Nucleus accumbens (tissue), 56 donors: ENCODE measurements around the gene ERN2.
A peak's percentile ranks its signal among the peaks of the same experiment; 100 is the strongest.
"Not testable (repeated sequence)": the region's sequence is repeated elsewhere in the genome, so short reads cannot be mapped to it uniquely, and the experiment has no call there.

Experiments used
- DNase-seq, 56 donors: peaks; one replicate each; lab custom pipeline; 2025; lab: John Stamatoyannopoulos, UW

Gene ERN2

DNA sequence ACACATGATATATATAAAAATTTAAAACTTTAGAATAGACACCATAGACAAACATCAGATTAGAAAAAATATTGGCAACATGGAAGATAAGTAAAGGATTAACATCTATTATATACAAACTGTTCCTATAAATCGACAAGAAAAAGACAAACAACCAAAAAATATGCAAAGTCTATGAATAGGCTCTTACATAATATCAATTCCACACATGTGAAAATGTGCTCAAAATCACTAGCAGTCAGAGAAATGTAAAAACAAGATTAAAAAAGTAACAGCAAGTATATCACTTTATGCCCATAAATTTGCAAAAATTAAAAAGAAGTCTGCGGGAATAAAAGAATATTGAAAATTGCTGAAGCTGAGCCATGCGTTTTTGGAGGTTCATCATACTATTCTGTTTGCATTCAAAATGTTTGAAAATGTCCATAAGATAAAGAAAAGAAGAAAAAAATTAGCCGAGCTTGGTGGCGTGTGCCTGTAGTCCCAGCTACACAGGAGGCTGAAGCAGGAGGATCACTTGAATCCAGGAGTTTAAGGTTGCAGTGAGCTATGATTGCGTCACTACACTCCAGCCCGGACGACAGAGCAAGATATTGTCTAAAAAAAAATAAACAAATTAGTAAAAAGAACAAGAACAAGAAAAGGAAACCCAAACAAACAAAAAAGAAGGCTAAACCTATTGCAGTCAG, 11.2 kb upstream of the ERN2 start:
- no peak for DNase-seq

- DNase-seq, result not testable (repeated sequence)
These were observed 9.7 kb upstream of the ERN2 start for GRCh38 chr16:23722613-23723240.

GRCh38 chr16:23716484-23716883, 3.5 kb upstream of the ERN2 start:
- DNase-seq, result no peak

GRCh38 chr16:23711785-23712184, 1.2 kb downstream of the ERN2 start:
- DNase-seq, result no peak

GRCh38 chr16:23710504-23710903, 2.5 kb downstream of the ERN2 start:
- no peak for DNase-seq

- DNase-seq, result no peak
These were observed 3.0 kb downstream of the ERN2 start for GRCh38 chr16:23710008-23710407.

DNA sequence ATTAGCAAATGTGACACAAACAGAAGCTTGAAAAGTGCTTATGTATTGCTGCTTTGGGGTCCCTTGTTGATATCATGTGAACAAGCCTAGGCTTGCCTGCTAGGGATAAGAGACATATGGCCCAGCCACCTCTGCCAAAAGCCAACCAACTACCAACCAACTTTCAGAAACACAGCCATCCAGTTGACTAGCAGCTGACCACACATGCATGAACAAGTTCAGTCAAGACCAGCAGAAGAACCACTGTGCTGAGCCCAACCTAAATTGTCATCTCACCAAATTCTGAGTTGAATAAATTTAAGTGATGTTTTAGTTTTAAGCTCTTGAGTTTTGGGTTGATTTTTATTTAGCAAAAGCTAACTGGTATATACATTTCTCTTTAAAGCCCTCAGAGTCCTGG, 3.5 kb downstream of the ERN2 start:
- no peak for DNase-seq

DNA sequence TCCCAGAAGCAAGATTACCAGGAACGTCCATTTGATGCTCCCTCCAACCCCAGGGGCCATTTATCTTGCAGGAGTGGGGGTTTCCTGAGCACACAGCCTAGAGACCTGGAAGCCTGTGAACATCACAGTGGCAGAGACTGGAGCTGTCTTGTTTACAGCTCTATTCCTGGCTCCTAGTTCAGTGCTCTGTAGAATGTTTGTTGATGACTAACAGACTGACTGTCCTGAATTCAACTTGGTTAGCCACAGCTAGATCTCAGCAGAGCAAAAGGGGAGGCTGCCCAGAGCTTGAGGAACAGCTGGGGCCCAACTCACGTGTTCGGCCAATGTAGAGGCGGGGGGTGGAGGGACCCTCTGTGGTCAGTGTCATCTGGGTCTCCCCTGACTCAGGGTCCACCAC, 6.6 kb downstream of the ERN2 start:
- DNase-seq, result no peak

DNA sequence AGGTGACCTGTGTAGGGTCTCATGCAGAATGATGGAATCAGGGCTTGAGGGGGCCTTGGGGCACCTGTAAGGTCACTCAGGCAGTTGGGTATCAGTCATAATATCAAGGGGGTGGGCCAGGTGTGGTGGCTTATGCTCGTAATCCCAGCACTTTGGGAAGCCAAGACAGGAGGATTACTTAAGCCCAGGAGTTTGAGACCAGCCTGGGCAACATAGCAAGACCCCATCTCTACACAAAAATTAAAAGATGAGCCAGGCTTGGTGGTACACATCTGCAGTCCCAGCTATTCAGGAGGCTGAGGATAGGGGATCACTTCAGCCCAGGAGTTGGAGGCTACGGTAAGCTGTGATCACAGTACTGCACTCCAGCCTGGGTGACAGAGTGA, 7.5 kb downstream of the ERN2 start:
- DNase-seq, result no peak

GRCh38 chr16:23704772-23705516, 8.1 kb downstream of the ERN2 start:
- DNase-seq, result no peak

GRCh38 chr16:23702951-23703350, 10.1 kb downstream of the ERN2 start:
- DNase-seq, result no peak

- no peak for DNase-seq
These were observed 12.0 kb downstream of the ERN2 start for GRCh38 chr16:23701045-23701444.

- no peak for DNase-seq
These were observed 12.5 kb downstream of the ERN2 start for GRCh38 chr16:23700509-23700908.

DNA sequence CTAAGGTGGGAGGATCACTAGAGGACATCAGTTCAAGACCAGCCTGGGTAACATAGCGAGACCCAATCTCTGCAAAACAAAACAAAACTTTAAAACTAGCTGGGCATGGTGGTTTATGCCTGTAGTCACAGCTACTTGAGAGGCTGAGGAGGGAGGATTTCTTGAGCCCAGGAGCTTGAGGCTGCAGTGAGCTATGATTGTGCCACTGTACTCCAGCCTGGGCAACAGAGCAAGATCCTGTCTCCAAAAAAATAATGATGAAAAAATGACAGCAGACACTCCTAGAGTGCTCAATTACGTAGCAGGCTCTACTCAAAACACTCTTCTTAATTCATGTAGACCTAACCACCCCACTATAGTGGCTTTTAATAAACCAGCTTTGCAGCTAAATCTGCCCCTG, 12.9 kb downstream of the ERN2 start:
- no peak for DNase-seq

GRCh38 chr16:23699100-23699499, 13.9 kb downstream of the ERN2 start:
- DNase-seq, result no peak

DNA sequence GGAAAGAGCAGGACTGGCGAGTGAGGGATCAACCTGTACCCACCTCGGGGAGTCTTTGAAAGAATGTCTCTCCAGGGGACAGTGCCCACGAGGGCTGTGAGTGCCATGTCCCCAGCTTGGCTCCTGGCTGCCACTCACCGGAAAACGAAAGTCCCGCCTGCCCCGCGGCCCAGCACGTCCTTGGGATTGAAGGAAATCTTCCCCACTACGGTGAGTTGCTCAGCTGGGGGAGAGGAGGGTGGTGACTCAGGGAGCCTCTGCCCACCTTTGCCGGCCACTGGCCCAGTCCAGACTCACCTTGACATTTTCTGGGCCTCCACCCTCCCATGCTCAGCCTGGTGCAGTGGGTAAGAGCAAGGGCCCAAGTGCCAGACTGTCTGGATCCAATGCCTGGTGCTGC, 17.3 kb downstream of the ERN2 start:
- no peak for DNase-seq

- DNase-seq, result peak in 1 of 56 donors; percentile 4
These were observed 18.2 kb downstream of the ERN2 start for GRCh38 chr16:23694644-23695373.

- no peak for DNase-seq
These were observed 18.8 kb downstream of the ERN2 start for GRCh38 chr16:23694265-23694643.

DNA sequence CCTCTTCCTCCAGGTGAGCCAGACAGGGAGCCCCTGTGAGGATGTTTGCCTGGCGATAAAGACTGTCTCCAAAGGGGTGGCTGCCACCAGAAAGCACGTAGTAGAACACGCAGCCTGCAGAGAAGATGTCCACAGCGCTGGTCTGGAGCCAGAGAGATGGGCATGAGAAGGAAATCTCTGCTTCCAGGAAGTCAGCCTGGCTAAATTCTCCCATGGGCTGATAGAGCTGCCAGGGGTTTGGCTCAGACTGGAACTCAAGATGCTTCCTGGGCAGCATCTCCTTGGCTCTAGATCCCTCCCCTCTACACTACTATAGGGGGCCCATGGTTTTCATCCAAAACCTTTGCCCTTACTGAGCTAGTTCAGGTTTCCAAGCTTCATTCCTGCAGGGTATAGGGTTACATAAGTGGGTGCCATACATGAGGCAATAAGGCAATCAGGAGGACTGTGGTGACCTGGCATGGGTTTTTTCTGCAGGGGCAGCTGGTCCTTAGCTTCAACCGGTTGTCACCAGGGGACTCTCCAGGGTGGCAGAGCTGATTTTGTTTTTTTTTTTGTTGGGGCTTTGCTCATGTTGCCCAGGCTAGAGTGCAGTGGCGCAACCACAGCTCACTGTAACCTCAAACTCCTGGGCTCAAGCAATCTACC, 20.7 kb downstream of the ERN2 start:
- DNase-seq, result no peak

- no peak for DNase-seq
These were observed 21.4 kb downstream of the ERN2 start for GRCh38 chr16:23691483-23692189.
